NCI-H1436 treated with DMSO at 0.1 percent for 48 hours (cell line): ENCODE data around the gene TYW5.
A peak's percentile ranks its signal among the peaks of the same experiment; 100 is the strongest.

Experiments used
- DNase-seq: peaks from one replicate; lab custom pipeline; 2025; lab: John Stamatoyannopoulos, UW

Gene TYW5, protein sequence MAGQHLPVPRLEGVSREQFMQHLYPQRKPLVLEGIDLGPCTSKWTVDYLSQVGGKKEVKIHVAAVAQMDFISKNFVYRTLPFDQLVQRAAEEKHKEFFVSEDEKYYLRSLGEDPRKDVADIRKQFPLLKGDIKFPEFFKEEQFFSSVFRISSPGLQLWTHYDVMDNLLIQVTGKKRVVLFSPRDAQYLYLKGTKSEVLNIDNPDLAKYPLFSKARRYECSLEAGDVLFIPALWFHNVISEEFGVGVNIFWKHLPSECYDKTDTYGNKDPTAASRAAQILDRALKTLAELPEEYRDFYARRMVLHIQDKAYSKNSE

DNA sequence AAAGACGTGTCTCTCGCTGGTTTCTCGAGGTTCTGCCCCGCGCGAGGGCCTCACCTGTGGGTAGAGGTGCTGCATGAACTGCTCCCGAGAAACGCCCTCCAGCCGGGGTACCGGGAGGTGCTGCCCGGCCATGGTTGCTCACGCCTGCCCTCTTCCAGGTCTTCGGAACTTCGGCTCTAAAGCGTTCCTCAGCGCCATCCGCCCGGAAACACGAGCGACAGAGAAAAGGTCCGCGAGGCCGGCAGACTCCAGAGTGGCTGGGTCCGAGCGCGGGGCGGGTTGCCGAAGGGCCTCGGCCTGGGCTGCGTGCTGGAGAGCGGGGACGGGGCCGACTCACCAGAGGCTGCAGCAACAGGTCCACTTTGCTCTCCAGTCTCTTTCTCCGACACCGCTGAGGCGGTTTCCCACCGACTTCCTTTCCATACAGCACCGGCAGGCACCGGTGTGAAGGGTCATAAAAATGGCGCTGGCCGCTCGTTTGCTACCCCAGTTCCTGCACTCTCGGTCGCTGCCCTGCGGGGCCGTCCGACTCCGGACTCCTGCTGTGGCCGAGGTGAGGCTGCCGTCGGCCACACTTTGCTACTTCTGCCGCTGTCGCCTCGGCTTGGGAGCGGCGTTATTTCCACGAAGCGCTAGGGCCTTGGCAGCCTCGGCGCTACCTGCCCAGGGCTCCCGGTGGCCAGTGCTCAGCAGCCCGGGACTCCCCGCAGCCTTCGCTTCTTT, at the start of gene TYW5, which contains the start of gene MAIP1:
TSS of gene TYW5 (minus strand) at position 153 of the 723 bp plus-strand sequence. CDS start at position 132, 21 bp downstream.
TSS of gene MAIP1 (plus strand) at position 244 of the 723 bp plus-strand sequence. CDS start at position 461, 217 bp downstream.
- DNase-seq: peak; percentile 31

DNA sequence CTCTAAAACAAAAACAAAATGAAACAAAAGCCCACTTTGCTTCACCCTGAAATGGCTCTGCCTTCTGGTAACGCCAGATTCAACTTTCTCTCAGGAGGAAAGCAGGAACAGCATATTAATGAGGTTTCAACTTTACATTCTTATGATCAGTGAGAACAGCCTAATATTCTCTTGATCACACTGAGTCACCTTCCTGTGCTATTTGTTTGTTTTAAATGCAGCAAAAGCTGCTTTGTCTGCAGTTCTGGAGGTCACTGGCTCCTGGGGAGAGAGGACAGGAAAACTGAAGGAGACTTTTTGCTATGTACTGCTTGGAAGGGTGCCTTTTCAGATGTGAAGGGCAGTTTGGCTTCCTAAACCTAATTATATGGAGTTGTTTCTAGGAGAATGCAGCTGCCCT, 48.2 kb upstream of the TYW5 start:
- no peak for DNase-seq

DNA sequence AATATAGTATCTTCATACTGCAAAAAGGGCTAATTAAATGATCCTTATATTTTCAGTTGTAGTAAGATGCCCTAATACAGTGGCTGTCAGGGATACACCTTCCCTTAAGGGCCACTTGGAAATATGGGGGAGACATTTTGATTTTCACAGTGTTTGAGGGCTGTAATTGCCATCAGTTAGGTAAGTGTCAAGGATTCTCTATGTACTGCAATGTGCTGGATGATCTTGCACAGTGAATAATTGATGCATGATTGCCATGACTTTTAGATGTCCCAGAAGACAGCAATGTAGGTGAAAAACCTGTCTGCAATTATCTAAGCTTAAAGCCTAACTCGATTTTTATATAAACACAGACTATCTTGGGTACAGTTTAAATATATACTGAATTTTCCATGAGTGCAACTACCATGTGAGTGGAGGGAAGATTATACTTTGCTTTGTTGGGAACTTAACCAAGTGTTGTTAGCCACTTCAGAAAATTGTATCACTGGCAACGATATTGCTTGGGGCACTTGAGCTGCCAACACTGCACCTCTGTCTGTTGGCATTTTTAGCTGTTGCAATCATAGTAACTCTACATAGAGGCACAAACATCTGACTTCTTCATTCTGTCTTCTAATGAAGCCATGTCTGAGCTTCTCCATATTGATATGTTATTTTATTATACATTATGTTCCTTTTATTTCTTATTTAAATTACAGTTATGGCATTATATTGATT, 45.3 kb upstream of the TYW5 start:
- no peak for DNase-seq

DNA sequence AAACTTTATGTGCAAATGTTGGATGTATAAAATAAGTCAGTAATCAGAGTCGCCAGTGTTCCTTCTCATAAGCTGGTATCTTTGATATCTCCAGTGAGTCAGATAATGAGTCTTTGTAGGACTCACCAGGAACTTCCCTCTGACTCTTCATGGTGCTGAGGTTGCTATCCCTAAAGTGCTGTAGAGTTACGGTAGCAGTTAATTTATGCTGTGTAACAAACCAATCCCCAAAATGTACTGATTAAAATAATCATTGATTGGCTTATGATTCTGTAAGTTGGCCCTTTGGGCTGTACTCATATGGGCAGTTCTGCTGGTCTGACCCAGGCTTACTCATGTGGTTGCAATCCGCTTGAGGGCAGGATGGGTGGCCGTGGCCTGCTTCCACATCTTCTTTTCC, 43.9 kb upstream of the TYW5 start:
- no peak for DNase-seq

DNA sequence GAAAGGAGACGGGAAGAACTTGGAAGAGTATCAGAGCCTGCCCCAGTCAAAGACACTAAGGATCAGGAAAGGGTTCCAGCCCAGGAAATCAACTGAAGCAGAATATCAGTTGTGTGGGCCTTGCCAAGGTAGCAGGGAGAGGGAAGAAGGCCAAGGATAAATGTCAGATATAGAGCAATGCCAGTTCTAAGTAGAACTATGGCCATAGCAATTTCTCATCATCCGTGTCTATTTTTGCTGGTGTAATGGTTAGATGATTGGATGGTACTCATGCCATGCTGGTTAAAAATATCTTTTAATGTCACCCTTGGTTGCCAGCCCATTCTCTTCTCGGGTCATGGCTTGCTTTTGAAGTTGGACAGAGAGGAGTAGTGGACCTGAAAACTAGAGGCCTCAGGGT, 42.0 kb upstream of the TYW5 start:
- no peak for DNase-seq

DNA sequence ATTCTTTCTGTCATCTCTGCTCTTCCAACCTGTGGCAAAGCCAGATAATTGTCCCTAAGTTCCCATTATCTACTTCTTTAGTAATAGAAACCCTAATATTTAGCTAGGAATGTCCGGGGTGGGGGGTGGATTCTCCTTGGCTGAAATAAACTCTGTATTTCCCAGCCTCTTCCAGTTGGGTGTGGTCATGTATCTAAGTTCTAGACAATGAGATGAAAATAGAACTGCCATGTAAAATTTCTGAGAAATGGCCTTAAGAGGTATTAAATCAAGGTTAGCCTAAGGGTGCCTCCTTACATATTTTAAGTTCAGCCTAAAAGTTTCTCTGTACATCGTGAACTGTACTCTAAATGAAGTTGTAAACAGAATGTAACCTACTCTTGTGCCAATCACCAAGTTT, 39.6 kb upstream of the TYW5 start:
- no peak for DNase-seq

DNA sequence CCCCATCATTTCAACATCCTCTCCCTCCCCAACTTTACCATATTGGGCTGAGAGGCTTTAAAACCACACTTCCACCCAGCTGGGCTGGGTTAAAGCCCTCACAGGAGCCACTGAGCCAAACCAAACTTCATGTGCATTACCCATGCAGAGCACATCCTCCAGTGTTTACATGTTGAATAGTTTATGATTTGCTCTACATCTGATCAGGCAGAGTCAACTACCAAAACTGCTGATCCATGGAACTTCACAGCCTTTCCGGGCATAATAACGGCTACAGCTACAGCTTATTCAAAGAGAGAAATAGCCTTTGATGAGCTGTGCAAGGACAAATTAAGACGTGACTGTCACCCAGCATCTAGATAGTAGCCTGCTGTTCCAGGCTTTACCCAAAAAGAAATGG, 39.1 kb upstream of the TYW5 start:
- no peak for DNase-seq

DNA sequence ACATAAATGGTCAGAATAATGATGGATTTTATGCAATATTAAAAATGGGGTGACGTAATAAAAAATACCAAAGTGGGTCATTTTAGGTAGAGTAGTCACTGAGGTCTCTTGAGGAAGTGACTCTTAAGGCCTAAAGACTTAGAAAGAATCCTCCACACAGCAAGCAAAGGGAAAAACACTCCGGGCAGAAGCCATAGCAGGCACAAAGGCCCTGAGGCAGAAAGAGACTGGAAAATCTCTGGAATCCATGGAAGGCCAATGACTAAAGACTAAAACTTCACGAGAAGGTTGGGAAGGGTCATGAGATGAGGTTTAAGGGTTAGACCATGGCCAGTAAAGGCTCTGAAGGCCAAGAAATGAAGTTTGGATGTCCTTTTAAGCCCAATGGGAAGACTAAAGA, 37.0 kb upstream of the TYW5 start:
- no peak for DNase-seq

DNA sequence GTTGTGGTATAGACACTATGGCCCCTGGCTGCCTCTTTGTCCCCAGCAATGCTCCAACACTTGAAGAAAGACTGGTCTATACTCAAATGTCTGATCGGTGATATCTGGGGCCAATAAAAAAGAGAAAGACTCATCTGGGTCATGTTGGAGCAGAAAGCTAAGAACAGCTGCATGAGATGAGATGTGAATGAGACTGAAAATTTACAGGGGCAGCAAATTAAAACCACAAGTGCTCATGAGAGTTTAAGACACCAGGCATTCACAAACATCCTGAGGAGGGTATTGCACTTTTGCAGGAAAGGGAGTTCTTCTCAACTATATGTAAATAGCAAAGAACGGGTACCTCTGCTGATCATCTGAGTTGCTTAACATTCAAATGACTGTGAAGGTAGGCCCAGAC, 36.4 kb upstream of the TYW5 start:
- no peak for DNase-seq

DNA sequence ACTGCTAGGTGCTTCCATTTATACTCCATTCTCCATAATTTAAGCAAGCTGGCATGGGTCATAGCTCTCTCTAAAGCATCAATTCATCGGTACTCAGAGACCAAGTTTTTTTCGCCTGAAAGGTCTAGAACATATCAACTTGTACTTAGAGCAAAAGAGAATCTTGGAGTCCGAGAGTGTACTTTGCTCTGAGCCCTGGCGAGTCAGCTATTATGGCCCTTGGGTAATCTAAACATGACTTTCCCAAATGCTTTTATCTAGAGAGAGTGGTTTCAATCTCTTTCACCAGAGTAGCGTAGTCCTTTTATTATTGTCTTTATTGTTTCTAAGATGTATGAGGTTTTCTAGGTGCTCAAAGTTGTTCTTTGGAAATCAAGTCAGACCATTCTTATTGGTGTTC, 34.5 kb upstream of the TYW5 start:
- no peak for DNase-seq

DNA sequence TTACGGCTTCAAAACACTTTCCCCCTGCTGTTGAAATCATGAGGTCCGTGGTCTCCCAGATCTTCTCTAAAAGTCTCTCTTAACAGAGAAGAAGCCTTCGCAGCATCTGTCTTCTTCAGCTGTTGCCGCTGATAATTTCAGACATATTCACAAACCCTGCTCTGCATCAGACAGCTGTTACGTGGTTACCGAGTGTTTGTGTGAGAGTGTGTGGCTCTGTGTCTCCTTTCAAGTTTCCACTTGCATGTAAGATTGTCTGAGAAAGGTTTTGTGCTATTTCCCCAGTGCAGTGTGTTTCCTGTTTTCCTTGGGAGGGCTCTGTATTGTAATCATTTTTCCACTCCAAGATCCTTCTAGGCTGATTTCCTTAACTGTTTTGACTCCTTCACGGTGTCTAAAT, 32.9 kb upstream of the TYW5 start:
- no peak for DNase-seq

DNA sequence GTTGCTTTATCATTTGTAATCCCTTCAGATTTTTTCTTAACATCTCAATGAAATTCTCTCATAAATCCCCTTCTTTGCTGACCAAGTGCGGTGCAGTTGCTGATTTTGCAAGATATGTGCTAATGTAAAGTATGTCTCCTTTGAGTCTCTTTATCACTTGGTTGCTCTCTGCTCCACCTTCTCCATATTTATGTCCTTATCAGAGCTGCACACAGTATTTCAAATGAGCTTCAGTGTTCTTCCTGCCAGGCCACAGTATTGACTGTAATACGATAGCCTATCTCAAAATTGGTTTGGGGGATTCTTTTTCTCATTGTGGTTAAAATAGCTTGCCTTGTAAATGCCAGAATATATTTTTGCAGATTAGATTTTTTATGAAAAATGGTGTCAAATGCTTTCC, 32.3 kb upstream of the TYW5 start:
- DNase-seq: no peak

DNA sequence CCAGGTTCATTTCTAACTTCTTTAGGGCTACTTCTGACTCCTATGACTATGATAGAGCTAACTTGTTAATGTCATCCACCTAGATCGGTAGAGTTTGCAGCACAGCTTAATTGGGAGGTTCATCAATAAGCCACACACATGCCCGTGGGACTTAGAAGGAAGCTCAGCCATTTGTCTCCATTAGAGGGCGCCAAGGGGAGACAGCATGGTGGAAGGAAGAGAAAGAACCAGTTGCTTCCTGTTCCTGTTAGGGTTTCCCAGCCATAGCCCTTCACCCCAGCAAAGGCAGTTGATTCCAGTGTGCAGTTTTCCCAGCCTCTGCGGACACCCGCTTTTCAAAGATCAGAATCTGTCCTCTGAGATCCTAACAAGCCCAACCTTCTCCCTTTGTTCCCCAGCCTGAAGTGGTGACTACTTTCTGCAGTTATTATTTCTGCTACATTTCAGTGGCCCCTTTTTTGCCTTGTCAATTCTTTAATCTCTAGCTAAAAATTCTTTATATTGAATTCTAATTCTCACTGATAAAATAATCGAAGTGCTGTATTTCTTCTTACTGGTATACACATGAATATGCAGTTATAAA, 30.4 kb upstream of the TYW5 start:
- DNase-seq: no peak

DNA sequence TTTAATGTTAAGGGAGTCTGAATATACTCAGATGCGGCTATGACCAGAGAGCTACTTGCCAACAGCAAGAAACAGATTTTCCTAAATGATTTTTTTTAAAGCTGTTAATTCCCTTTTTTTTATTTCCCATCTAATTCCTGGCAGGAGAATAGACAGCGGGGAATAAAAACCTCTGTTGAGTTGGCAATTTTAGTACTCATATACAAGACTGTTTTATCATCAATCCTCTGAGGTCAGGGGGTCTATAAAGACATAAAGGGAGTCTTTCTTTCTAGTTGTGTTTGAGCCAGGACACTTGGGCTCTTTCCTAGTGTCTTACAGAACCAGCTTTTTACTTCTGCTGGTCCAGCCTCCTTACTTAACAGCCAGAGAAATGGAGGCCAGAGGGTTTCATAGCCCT, 29.5 kb upstream of the TYW5 start:
- no peak for DNase-seq

DNA sequence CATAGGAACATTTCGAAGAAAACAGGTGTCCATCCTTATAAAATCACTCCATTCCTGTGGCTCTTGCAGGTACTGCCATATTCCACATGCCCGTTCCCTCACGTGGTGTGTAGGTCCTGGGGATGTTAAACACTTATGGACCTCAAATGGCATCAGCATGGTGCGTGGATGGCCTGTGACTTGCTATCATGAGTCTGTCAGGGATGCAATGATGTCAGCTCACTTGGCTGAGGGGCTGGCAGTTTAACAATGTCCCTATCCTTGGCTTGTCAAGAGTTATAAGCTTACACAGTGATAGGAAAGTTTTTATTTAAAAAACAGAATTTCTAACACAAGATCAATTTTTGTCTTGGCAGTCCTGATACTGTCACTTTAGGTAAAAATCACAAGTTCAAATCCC, 28.9 kb upstream of the TYW5 start:
- DNase-seq: no peak

DNA sequence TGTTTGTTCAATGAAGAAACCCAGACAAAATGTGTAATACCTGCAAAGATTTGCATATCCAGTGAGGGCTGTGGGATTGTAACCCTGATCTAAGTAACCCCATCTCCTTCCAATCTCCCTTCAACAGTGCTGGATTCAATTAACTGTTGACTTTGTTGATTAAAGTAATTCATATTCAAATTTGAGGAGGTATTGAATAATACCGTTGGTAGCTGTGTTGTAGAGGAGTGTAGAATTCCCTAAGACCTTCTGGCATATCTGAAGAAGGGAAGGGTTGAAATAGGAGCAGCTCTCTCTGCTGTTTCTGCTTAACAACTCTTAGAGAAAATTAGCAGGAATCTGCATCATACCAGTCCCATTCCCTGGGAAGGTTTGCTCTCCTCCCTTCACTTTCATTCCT, 28.2 kb upstream of the TYW5 start:
- DNase-seq: no peak

DNA sequence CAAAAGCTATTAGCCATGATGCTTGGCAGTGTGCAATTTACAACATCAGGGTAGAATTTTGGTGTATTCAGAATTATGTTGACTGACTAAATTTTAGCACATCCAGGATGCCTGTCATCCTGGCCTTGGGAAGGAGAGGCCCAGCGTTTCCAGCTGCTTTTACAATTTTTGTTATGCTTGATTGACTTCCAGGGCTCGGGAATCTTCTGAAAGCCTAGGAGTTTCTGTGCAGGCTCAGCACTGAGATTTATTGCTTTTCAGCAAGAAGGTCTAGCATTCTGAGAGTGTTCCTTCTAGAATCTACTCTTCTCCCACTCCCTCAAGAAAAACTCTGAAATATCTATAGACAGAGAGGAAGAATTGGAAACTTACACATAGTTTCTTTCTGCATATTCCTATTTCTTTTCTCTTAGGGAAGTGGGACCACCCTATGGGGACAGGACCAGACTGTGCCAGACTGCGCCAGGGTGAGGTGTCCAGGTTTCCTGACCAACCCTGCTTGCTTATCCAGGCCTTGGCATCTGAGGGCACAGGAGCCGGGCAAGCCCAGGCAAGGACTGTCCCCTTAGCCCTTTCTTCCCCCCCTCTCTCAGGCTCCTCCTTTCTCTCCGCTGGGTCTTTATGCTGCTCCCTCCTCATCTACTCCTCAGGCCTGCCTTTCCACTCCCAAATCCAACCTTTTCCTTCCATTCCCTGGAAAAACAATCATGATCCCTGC, 27.0 kb upstream of the TYW5 start:
- no peak for DNase-seq

DNA sequence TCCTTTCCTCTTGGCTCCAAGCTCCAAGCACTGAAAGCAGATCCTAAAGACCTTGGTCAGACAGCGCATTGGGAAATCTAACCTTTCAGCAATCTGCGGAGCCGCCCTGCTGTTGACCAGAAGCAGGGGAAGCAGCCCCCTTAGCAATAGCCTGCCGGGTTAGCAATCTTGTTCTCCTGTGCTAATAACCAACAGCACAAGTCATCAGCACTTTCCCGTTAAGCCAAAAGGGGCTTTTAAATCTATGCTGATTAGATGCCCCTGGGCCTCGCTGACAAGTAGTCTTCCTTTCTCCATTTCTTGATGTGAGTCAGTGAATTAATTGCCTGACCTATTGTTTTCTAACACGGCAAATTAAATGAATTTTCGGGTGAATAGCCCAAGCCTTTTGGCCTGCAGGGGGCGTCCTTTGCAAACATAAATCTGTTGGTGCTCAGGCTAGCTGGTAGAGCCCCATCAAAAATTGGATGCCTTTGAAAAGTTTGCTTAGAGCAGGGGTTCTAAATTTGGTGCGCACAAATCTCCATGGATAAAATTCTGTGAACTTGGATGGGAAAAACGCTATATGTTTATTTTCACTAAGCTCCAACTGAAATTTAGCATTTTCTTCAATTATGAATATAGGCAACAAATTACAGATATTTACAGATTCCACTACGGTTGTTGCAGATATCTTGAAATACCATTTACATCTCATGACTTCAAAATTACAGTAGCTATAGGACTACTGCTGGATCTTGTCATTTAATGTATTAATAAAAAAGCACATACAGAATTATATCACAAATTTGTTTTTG, 24.7 kb upstream of the TYW5 start:
- no peak for DNase-seq

DNA sequence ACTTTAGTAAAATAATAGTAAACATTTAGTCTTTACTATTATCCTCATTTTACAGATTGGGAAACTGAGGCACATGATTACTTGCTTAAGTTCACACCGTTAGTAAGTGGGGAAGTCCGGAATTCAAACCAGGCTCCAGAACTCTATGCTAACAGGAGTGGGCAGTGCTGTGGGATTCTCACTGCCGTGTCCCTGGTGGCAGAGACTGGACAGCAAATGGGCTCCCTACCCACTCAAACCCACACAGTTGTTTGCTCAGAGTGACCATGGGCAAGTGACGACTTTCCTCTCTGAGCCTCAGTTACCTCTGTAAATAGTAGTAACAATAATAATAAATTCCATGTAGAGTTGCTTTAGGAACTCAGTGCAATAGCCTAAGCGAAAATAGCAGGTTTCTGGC, 24.1 kb upstream of the TYW5 start:
- DNase-seq: no peak

DNA sequence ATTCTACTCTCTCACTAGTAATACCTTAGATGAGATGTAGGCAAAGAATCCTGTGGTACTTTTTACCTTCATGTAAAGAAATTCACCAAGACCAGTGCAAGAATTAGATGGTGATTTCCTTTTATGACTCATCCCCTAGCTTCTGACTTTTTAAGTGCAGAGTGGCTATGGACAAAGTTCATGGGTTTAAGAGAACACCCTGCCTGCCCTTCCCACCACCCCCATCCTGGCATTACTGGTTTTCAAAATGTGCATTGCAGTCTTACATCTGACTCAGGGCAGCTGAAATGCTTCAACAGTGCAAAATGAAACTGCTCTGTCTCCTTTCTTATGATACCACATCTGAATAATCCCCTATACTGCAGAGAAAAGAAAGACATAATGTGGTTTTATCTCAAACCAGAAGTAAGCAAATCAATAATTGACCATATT, 22.7 kb upstream of the TYW5 start:
- DNase-seq: no peak

DNA sequence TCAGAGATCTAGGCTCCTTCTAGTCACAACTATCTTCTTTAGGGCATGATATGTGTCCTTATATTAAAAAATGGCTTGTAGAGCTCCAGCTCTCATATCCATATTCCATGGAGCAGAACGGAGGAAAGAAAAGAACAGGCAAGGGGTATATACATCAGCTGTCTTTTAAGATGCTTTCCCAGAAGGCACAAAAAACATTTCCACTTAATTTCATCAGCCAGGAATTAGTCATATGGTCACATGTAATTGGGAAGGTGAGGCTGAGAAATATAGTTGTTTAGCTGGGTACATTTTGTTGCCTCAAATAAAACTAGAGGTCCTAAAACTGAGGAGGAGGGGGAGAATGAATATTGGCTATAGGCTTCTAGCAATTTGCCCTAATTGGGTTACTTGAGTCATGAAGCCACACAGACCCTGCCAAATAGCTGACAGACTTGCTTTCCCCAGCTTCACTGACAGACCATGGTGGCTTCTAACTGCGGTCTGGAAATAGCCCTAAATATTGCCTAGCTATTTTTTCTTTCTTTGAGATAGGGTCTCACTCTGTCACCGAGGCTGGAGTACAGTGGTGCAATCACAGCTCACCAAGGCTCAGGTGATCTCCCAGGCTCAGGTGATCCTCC, 20.1 kb upstream of the TYW5 start:
- DNase-seq: no peak
